GM10266 (cell line): ENCODE data around the gene RNF123.

Experiments
- DNase-seq: peaks from one replicate; pipeline ENCODE4 v3.0.0; 2012; ENCODE audit errors: extremely low spot score
- TF ChIP-seq, protein P1 (sequence below): IDR thresholded peaks from 2 replicates; pipeline ENCODE4 v1.5.1; 2012; ENCODE audit warnings: mild to moderate bottlenecking, low read depth; ENCODE audit not compliant: control insufficient read depth, insufficient read depth; ENCODE audit errors: missing control alignments

The RNF123 gene

DNA sequence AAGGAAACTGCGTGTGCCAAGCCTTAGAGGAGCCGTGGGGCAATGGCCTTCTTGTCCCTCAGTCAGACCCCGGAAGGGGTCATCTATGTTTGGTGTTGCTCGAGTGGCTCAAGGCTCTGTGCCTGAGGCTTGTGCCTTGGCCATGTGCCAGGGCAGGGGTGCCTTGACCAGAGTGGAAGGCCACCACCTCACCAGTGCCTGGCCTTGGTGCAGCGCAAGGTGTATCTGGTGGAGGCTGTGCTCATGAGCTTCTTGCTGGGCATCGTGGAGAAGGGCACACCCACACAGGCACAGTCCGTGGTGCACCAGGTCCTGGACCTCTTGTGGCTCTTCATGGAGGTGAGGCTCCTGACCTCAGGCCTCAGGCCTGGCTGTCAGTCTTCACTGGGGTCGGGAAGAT lies 10.7 kb downstream of the RNF123 start:
- DNase-seq: no peak
- TF ChIP-seq, protein P1, sequence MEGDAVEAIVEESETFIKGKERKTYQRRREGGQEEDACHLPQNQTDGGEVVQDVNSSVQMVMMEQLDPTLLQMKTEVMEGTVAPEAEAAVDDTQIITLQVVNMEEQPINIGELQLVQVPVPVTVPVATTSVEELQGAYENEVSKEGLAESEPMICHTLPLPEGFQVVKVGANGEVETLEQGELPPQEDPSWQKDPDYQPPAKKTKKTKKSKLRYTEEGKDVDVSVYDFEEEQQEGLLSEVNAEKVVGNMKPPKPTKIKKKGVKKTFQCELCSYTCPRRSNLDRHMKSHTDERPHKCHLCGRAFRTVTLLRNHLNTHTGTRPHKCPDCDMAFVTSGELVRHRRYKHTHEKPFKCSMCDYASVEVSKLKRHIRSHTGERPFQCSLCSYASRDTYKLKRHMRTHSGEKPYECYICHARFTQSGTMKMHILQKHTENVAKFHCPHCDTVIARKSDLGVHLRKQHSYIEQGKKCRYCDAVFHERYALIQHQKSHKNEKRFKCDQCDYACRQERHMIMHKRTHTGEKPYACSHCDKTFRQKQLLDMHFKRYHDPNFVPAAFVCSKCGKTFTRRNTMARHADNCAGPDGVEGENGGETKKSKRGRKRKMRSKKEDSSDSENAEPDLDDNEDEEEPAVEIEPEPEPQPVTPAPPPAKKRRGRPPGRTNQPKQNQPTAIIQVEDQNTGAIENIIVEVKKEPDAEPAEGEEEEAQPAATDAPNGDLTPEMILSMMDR: no peak

DNA sequence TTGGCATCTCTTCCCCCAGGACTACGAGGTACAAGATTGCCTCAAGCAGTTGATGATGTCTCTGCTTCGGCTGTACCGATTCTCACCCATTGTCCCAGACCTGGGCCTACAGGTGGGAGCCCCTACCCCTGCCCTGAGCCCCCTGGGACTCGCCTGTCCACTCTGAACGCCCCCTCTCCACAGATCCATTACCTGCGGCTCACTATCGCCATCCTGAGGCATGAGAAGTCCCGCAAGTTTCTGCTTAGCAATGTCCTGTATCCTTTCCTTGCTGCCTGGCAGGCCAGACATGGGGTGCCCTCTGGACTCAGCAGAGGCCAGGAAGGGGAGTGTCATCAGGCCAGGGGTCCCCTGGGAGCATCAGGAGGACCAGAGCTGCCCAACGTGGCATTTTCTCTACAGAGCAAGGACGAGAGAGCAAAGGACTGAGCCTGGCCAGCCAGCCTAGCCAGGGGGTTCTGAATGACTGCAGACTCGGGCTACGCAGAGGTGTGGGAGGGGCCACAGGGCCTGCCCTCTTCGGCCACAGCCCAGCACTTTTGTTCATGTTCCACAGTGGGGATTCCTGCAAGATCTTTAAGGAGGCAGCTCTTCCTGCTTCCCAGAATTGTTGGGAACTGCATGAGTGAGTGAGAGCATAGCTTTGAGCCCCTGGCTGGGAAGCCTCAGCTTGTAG lies 11.2 kb downstream of the RNF123 start:
- TF ChIP-seq, protein P1: no peak
- no peak for DNase-seq

DNA sequence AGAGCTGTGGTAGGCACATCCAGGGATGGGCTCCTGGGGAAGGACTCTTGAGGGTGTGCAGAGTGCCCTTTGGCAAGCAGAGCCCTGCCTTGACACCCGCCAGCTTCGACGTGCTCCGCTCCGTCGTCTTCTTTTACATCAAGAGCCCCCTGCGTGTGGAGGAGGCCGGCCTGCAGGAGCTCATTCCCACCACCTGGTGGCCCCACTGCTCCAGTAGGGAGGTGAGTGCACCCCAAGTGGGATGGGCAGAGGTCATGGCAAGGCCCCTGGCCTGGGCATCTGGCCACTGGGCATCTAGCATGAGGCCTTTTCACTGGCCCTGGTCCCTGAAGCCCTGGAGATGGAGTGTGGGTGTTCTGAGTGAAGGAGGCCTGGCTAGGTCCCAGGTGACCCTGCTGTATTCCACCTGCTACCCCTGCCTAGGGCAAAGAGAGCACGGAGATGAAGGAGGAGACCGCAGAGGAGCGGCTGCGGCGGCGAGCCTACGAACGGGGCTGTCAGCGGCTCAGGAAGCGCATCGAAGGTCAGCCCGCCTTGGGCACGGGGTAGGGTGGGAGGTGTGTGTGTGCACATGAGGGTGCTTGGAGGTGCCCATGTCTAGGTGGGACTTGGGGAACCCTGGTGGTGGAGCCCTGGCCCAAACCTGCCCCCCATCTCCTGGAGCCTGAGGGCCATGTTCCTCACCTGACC lies 12.2 kb downstream of the RNF123 start:
- TF ChIP-seq, protein P1: peak; percentile 24
- DNase-seq: no peak

DNA sequence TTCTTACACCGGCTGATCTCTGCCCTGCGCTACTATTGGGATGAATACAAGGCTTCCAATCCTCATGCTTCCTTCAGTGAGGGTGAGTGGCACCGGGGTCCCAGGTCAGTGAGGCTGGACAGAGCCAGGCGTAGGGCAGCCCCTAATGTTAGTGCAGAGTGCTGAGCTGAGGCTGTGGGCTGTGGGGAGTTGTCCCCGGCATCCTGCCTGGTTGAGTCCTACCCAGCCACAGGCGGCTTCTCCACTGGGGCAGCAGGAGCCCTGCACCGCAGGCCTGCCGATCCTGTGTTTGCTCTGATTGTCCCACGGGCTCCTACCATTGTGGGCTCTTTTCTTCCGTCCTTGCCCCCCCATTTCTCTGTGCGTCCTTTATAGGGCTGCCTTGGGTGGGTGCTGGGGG lies 13.3 kb downstream of the RNF123 start:
- DNase-seq: no peak
- TF ChIP-seq, protein P1: no peak

DNA sequence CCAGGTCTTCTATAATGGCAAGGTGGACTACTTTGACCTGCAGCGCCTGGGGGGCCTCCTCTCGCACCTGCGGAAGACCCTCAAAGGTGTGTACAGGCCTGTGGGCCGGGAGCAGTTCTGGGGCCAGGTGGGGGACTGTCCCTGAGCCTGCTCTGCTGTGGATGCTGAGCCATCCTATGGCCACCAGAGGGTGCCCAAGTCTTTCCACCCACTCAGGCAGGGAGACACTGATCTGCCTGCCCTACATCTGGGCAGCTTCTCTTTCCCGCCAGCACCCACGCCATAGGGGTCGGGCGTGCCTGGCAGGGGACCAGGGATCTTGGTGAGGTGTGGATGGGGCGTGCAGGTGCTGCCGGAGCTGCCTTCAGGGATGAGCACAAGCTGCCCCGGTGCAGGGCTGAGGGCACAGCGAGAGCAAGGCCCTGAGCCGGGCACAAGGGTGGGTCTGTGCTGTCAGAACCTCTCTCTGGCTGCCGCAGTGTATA lies 14.1 kb downstream of the RNF123 start:
- DNase-seq: peak; percentile 92
- TF ChIP-seq, protein P1: peak; percentile 91

DNA sequence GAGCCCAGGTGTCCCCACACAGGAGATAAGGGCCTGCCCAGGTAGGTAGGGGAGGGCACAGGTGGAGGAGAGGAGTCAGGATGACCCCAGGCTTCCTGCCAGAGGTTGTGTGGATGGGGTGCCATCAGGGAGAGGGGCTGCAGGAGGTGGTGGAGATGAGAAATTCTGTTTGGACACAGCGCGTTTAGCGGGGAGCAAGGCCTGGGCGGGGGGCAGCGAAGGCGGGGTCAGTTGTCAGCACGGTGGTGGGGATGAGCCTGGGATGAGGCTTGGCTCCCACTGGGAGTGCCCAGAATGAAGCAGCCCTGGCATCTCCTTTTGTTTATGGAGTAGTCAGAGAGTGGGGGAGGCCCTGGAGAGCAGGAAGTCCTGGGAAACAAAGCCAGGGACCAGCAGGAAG lies 14.6 kb downstream of the RNF123 start:
- TF ChIP-seq, protein P1: no peak
- DNase-seq: no peak

DNA sequence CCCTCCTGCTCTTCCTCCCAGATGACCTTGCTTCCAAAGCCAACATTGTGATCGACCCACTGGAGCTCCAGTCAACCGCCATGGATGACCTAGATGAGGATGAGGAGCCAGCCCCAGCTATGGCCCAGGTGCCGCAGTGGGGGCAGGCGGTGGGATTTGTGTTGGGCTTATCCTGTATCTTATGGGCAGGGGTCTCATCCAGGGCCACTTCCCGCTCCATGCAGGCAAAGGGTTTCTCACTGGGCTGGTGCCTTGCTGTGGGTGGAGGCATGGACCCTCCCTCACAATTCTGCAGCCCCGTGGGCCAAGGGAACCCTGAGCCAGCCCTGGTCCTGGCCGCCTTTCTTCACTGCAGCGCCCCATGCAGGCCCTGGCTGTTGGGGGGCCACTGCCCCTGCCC lies 15.3 kb downstream of the RNF123 start:
- TF ChIP-seq, protein P1: no peak

More for the DNA sequence above, 15.3 kb downstream of the RNF123 start:
- DNase-seq: no peak
